Daoy (cell line): ENCODE data around the gene PRKG2. TPM values are rescaled to one million over a fixed set of nuclear protein-coding genes. Genes with fewer than 3 reads are reported as not detected.

ENCODE experiments used
- DNase-seq: peaks from one replicate; pipeline ENCODE4 v3.0.0-alpha.2; 2015; ENCODE audit warnings: low read depth
- total RNA-seq: library from RNA; depleted of rRNA; stranded (reverse); fragments of >200 nt; shearing (Covaris generic); gene quantifications from 2 replicates; pipeline ENCODE4 v1.2.3, GENCODE V29; 2014

The PRKG2 gene
- total RNA-seq, 1 experiment from 2014 or later = 0.63 TPM

DNA sequence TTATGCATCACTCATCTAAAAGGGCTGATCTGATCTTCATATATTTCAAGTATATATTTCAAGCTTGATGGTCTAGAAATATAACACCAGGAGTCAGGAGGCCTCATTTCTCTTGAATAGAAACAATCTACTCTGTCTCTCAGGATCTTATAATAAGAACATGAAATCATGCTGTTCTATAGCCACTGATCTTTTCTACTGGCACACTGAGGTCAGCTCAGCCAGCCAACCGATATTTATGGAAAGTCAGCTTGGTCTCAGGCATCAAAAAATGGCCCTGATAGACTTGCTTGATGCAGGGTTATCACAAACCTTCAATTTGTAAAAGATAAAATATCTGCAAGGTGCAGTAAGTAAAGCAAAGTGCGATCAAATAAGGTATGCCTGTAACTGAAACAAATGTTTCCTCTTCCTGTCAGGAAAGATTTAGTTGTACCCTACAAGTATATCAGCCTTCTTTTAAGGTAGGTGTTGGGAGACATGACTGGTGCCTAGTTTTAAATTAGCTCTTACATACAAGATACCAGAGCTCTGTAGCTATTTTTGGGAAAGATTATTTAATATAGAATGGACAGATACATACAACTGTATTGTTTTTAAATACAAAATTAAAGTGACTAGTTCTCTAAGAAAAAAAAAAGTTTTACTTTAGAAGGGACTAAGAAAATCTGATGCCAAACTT, 121.2 kb downstream of the PRKG2 start:
- no peak for DNase-seq

DNA sequence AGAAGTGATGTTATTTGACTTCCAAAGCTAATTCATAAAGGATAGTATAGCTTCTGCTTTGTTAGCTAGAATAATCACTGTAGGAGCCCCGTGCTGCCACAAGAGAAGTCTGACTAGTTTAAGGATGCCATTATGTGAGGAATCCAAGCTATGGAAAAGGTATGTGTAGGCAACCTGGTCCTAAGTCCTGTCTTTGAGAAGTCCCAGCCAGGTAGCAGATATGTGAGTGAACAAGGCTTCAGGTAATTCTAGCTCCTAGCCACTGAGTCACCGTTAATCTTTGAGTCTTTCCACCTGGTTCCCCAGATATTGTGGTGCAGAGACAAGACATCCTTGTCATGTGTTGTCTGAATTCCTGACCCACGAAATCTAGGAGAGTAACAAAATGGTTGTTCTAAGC, 129.0 kb downstream of the PRKG2 start:
- DNase-seq = no peak

DNA sequence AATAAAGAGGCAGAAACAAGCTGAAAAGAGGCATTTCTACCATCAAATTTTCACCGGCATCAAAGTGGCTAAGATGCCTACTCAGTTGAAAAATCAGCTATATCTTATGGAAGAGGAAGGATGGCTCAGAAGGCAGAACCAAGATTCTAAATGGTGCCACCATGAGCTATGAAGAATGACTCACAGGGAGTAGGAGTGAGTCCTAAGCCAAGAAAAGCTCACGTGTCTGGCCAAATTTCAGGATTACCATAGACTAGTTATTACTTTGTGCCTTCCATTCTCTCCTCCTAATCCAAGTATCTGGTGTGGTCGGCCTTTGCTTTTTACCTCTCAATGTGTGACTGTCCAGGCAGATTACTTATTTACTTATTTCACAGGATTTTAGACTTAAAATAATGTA, 129.7 kb downstream of the PRKG2 start:
- DNase-seq = no peak

DNA sequence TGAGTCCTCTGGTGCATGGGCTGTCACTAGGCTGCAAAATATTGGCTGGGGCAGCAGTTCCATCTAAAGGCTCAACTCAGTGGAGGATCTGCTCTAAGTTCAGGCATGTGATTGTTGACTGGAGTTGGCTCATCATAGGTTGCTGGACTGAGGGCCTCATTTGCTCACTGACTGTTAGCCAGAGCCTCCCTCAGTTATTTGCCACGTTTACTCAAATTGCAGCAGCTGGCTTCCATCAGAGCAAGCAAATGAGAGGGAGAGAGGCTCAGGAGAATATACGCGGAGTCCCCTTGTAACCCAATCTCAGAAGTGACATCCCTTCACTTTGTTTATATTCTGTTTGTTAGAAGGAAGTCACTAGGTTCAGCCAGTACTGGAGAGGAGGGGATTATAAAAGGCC, 130.4 kb downstream of the PRKG2 start:
- no peak for DNase-seq

DNA sequence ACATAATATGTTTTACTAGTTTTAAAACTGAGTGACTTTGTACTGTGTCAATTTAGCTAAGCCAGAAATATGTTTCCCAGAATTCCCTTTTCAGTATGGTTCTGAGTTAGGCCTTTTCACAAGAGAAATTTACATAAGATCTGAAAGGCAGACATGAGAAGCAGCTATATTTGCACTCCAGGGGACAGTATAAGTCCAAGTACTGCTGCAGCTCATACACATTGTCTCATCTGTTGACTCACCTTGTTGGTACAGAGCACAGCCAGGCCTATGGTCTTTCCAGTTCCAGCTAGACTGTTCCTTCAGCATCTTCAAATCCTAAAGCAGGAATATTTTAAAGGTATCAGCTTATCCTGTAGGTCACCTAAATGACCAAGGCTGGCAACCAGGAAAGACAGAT, 131.0 kb downstream of the PRKG2 start:
- DNase-seq = peak; percentile 3

DNA sequence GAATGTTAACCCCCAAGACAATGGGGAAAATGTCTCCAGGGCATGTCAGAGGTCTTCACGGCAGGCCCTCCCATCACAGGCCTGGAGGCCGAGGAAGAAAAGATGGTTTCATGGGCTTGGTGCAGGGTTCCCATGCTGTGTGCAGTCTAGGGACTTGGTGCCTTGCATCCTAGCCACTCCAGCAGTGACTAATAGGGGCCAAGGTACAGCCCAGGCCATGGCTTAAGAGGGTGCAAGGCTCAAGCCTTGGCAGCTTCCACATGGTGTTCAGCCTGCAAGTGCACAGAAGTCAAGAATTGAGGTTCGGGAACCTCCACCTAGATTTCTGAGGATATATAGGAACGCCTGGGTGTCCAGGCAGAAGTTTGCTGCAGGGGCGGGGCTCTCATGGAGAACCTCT, 133.9 kb downstream of the PRKG2 start:
- no peak for DNase-seq

DNA sequence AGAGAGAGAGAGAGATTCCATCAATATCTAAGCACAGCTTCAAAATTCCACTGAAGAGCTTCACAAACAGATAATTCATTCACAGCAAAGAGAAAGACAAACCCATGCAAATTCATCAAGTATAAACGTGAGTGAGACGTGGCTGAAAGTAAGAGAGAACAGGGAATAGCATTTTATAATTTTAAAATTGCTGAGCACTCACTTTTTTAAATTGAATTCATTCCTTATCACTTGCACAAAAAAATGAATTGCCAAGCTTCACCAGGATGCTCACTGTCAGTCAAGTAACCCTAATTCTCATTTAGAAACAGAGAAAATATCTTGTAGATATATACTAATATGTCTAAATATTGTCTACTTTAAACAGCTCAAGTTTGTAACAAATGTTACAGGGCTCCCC, 144.0 kb downstream of the PRKG2 start:
- no peak for DNase-seq

DNA sequence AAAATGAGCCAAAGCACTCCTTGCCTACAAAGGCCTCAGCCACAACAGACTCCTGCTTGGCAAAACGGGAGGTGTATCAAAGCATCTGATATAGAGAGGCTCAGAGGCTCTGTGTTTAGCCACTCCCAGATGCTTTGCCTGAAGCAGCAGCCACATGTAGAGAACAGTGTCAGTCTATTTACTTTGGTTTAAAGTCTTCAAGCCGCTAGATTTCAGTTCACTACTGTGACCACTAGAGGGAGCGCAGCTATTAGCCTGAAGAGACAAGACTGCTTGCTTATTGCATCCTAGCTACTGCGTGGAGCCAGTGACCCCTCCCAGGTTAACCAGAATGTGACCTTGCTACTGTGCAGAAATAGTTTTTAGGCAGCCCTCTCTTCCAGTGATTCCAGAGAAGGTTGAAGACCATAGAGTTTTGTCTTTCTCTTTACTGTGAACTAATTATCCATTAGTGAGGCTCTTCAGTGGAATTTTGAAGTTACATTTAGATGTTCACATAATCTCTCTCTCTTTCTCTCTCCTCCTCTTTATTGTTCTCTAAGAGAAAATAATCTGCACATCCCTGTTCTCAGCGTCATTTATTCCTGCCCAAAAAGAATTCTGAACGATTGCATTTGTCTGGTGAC, 145.2 kb downstream of the PRKG2 start:
- peak; percentile 53 for DNase-seq

DNA sequence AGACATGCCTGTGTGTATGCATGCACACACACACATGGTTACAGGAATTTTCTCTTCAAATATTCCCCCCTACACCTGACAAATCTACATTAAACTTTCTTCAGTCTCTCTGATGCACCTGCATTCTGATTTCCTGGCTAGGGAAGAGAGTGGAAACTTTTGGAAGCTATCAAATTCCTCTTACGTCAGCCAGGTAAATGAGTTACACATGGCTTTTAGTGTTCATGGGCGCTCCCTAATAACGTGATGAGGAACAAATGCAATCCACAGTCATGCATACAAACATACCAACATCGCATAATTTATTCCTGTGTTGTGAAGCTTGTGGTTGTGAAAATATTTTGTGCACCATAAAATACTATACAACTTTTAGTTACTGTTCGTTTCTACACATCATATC, 149.6 kb downstream of the PRKG2 start:
- no peak for DNase-seq

DNA sequence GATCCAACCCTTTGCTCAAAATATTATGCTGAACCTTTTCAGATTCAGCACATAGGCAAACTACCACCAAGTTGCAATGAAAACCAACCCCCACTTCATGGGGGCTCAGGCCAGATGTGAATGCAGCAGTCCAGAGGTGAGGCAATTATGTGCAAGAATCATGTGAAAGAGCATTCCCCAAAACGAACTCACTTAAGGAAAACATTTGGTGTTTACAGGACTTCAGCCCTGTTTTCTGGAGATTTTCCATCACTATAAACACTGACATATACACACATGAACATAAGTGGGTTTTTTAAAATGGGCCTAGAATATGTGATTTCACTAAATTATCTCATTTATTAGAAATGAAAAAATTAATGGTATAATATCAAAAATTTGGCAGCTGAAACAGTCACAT, 153.0 kb downstream of the PRKG2 start:
- no peak for DNase-seq

DNA sequence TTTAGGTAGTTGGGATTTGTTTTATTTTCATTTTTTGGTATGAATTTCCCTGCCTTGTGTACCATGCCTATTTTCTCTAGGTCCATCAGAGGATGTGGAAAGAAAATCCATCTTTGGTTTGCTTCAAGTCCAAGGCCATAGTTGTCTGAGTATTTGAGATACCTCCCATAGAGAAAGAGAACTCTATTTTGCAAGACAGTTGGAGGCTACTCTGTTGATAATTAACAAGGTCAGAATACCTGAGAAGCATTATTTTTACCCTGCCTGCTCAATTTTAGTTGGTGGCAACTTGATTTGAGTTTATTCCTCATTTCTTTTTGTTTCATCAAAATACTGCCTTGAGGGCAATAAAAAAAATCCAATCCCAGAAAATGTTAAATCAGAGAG, 153.7 kb downstream of the PRKG2 start:
- DNase-seq = no peak

DNA sequence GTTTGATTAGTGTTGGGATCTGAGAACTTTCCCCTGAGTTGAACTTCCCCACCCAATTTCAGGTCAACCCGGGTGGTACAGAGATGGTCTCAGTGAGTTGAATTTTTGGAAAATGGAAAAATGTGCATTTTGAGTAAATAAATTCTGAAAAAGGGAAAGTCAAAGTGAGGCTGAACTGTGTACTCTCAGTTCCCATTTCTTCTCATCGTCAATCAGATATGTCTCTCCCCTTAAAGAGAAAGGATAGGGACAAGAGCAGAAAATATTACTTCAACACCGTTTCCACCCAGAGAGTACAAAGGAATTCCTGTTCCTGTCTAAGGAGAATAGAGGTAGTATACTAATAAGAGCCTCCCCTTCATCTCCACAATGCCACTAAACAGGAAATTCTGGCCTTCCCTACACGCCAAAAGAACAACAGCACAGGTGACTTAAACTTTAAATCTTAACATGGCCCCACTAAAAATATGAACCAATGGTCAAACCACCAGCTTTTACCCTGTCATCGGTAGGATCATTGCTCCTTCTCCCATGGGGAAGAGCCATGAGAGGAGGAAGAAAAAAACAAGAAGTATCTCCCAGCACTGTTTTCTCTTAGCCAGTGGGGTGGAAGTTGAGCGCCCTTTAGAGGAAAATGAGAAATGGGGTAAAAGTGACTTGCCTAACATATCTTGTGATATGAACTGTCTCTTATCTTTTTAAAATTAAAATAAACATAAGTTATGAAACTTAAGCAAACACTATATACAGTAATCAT, 154.3 kb downstream of the PRKG2 start:
- DNase-seq = no peak

DNA sequence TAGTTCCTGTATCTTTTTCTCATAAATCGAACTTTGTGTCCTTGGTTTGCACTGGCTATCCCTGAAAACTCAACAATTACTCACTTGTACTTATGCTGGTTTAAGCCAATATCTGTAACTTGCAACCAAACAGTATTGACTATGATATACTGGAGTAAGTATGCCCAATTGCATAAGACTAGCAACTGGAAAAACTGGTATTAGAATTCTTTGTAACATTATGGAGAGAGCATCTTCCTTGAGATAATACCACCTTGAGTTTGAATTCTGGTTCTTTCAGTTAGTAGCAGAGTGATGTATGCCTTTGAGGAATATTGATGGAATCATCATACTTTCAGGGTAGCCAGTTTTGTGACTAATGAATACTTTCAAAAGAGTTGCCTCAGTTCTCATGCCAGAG, 156.4 kb downstream of the PRKG2 start:
- DNase-seq = no peak

DNA sequence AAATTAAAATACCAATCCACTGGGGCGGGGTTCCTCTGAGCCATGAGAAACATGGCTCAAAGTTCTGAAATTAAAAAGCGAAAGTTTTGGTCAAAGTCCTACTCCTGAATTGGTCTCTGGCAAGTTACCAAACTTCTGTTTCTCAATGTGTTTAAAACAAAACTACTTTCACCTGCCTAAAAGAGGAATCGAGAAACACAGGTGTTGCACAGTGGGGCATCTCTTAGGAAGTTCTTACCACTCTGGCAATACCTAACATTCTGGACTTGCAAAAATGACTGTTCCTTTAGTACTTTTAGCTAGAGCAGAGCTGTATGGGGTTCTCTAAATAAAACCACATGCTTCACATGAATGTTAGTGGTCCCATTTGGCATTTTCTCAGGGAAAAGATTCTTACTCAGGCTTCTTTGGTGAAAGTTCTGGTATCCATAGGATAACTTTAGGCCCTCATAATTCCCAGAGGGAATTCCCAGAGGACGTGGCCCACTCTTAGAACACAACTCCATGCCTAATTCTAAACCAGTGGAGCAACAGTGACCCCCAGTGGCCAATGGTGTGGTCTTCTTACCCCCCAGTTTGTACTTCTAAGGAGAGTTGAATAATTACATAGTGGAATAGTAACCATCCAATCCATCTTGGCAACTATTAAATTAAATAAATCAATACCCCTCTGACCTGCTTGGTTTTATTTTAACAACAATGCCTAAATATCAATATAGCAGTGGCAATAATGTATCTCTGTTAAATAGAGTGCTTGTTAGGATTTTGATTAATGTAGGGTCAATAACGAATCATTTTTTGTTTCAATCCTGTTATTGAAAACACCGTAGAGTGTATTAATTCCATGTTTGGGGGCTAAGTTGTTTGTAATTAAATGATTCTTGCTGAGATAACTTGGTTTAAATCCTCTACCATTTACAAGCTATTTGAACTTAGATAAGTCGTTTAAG, 162.6 kb downstream of the PRKG2 start:
- peak; percentile 51 for DNase-seq

DNA sequence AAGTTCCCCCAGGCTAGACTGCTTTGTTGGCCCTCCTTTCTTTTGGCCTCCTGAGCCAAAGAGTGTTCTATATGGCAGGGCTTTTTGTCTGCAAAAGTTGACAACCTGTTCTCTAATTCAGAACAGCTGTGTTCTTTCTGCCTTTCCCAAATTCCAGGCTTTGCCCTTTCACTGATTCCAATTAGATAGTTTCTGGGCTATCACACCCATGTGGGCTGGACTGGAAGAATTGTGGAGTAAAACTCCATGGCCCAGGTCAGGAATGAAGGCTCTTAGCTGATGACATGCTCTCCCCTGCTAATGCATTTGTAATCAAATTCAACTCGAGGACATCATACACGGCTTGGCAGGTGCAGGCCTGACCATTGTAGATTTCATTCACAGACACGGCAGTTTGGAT, 165.1 kb downstream of the PRKG2 start:
- no peak for DNase-seq

DNA sequence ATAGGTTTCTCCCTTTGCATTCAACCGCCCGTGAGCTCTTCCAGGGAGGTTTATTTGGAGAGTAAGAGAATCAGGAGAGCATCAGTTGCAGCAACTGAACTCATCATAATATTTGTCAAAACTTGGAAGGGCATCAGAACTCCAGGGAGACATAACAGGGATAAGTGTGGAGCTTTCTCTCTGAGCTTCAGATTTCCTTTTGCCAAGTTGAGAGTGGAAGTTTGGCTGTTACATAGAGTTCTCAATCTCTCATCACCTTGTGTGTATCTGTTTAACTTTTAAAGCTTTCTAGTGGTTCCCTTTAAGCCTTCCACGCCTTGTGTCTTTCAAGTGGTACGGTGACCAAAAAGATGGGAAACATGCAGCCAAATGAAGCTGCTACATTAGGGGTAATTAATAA, 165.7 kb downstream of the PRKG2 start:
- no peak for DNase-seq

DNA sequence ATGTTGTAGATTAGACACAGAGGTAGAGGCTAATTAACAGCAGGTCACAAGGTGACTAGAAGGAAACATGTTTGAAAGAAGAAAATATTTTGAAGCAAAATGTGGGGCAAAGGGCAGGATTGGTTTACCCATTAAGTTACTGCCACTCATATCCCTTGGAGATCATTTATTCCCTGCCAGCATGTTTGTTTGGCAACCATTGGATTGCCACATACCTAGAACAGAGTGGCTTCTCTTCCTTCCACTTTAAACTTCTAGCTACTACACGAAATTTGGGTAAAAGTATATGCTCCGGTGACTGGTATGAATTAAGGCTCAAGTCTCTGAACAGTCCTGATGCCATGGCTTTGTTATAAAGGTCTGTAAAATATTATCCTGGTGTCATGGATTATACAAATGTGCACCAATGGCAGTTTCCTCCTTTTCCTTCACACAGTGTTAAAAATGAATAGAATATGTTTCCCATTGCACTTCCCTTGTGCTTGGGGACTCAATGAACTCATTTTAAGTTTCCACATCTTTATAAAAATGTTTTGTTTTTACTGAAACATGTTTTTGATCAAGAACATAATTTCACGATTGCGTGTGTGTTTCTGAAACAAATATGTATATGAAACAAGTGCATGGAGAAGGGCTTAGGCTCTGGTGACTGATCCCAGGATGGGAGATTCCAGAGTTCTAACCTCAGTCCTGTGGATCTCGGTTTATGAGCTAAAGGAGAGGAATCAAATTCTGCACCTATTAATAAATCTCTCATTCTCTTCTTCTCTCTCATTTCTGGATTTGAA, 172.2 kb downstream of the PRKG2 start:
- no peak for DNase-seq

DNA sequence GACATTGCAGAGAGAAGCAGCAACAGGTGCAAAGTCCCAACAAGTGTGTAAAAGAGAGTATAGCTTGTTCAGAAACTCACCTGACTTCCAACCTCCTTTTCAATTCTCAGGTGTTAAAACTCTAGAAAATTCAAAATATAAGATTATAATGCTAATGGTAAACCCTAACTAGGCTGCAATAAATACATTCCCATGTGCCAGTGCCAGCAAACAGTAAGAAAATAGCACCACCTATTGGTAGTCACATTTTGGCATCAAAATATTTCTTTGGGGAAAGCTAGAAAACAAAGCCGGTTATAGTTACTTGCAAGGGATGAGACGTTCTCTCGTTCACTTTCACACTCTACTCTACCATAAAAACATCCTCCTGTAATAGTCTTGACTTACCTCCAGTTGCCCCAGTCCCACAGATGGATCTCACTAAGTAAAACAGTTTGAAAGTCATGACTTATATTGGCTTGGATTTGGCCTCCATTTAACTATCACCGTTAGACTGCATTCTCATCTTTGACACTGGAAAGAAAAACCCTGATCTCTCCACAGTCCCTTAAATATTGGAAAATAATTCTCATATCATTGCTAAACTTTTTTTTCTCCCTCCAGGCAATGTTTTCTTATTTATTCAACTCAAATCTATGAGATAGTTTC, 174.9 kb downstream of the PRKG2 start:
- DNase-seq = no peak

DNA sequence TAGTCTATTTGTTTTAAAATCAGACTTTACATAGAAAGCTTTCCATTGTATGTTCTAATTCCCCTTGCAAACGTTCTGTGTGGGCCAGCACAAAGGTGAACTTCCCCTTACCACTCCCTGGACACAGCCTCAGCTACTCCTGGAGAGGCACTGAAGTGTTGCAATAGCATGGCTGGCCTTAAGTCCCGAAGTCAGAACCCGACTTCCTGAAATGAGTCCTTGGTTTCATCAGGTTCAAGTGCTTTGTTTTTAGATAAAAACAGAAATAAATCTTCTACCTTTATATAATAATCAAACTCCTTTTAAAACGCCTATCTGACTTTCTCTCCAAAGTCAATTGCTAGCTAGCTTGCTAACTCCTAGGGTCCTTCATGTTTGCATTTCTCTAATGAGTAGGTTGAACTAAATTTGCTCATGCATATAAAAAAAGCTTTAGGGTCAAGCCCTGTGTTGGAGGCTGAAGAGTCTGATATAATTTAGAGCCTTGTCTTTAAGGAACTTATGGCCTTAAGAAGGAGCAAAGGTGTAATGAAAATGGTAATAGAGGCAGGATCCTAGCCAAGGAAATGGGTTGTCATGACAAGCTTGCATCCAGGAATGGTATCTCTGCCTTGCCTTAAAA, 175.6 kb downstream of the PRKG2 start:
- DNase-seq = no peak

DNA sequence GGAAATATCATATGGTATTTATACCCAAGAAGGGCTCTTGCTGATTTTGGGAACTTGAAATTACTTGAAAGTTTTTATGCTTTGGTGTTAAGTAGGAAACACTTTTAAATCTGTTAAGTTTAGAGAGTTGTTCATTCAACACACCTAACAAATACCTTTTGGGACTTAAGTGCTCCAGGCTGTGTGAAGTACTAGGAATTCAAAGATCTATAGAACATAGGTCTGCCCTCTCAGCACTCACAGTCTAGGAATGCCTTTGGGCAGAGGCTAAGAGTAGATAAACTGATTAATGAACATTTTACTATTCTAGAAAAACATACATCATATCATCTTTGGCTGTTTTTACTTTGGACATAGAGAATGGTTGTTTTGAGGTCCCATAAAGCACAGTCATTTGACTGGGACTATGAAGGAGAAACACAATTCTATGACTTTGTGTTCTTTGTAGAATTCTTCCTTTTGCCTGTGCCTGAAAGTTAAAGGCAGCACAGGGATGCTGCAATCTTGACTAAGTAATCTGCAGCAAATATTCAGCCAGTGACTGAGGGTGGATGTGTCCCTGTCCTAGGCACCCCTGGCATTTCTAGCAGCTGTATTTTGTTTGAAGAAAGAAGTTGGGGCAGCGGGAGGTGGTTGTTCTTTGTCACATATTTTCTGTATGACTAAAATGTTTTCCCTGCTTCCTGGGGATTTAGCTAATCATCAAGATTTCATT, 176.2 kb downstream of the PRKG2 start:
- no peak for DNase-seq
